GM13977 (cell line): Measurements from ENCODE around the gene ZNF609.

Experiments used
- DNase-seq: peaks from one replicate; pipeline ENCODE4 v3.0.0; 2012; ENCODE audit warnings: low spot score
- in situ Hi-C: fragments of 300-500 bp; cut with MboI; formaldehyde crosslinking; loops from one replicate; pipeline ENCODE4 v1.12.0; 2022; ENCODE audit warnings: low sequenced_read_pairs, low pct_unique_long_range_greater_than_20kb, mixed read lengths, inconsistent platforms; ENCODE audit not compliant: unreplicated experiment
- TF ChIP-seq, protein P1 (sequence below): IDR thresholded peaks from 2 replicates; pipeline ENCODE4 v1.5.1; 2012; ENCODE audit warnings: mild to moderate bottlenecking, control low read depth; ENCODE audit not compliant: insufficient read depth; ENCODE audit errors: extremely low read depth, missing control alignments

Gene ZNF609

DNA sequence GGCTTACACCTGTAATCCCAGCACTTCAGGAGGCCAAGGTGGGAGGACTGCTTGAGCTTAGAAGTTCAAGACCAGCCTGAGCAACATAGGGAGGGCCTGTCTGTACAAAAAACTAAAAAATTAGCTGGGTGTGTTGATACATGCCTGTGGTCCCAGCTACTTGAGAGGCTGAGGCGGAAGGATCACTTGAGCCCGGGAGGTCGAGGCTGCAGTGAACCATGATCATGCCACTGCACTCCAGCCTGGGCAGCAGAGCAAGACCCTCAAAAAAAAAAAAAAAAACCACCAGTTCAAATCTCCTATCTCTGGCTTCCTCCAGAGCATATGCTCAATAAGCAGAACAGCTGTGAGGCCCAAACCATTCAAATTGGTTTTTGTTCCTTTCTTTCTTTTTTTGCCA is 53.4 kb downstream of the ZNF609 start:
- no peak for DNase-seq
- in situ Hi-C loops = no loop called here
- TF ChIP-seq, protein P1, sequence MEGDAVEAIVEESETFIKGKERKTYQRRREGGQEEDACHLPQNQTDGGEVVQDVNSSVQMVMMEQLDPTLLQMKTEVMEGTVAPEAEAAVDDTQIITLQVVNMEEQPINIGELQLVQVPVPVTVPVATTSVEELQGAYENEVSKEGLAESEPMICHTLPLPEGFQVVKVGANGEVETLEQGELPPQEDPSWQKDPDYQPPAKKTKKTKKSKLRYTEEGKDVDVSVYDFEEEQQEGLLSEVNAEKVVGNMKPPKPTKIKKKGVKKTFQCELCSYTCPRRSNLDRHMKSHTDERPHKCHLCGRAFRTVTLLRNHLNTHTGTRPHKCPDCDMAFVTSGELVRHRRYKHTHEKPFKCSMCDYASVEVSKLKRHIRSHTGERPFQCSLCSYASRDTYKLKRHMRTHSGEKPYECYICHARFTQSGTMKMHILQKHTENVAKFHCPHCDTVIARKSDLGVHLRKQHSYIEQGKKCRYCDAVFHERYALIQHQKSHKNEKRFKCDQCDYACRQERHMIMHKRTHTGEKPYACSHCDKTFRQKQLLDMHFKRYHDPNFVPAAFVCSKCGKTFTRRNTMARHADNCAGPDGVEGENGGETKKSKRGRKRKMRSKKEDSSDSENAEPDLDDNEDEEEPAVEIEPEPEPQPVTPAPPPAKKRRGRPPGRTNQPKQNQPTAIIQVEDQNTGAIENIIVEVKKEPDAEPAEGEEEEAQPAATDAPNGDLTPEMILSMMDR = no peak

DNA sequence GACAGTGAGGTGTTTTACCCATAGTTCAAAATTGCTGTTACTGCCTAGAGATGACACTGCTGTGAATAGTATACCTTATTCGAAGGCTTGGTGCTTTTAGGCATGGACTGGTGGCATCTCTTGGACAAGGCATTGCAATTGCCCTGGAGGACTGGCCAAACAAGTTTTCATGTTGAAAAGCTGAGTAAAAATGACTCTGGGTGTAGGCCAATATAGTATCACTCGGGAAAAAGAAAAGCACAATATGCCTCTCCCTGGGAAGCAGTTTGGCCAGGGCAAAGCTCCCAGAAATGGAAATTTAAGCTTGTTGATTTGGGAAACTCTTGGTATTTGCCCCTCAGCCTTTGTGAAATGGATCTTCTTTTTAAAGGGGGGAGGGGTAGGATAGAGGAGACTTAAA is 54.8 kb downstream of the ZNF609 start:
- in situ Hi-C loops = no loop called here
- DNase-seq = no peak
- TF ChIP-seq, protein P1 = no peak

DNA sequence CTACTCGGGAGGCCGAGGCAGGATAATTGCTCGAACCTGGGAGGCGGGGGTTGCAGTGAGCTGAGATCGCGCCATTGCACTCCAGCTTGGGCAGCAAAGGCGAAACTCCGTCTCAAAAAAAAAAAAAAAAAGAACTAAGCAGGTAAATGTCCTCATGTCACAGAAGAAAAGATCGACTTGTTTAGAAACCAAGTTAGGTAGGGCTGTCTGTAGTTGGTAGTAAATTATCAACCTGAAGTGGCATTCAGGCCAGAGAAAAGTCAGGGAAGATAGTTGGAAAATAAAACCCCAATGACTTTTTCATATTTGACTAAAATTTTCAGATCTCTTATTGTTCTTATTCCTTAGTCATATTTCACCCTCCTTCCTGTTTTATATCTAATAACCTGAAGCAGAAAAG is 55.4 kb downstream of the ZNF609 start:
- TF ChIP-seq, protein P1 = no peak
- DNase-seq = no peak
- in situ Hi-C loops = no loop called here

DNA sequence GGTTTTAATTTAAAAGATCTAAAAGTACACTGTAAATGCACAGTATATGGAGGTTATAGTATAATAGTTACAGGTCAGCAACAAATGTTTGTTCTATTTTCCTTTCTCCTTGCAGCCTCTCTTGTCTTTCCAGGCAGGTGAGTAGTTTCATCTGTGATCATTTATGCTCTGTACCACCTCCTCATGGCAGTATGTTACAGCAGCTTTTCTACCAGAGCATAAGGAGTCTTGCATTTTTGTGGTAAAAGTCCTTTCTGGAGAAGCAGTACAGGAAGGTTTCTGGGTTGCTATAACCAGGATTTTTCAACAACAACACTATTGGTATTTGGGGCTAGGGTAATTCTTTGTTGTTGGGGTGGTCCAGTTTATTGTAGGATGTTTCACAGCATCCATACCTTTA is 59.5 kb downstream of the ZNF609 start:
- no peak for DNase-seq
- TF ChIP-seq, protein P1 = no peak
- in situ Hi-C loops = no loop called here

DNA sequence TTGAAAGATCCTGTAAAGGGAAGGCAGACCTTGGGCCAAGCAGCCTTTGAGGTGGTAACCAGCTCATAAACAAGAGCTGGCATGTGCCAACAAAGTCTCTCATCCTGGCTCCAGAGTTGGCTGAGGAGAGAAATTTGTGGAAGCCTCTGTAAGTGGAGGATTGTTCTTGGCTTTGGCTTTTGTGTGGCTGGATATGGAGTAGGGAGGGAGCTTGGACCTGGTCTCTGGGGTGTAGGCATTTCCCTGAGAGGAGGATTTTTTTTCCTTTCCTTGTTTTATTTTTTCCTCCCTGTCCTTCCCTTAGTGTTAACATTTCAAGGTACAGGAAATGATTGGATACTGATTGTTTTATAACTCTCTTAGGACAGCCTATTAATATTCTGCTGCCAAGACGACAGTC is 60.8 kb downstream of the ZNF609 start:
- in situ Hi-C loops = no loop called here
- no peak for DNase-seq
- TF ChIP-seq, protein P1 = no peak

DNA sequence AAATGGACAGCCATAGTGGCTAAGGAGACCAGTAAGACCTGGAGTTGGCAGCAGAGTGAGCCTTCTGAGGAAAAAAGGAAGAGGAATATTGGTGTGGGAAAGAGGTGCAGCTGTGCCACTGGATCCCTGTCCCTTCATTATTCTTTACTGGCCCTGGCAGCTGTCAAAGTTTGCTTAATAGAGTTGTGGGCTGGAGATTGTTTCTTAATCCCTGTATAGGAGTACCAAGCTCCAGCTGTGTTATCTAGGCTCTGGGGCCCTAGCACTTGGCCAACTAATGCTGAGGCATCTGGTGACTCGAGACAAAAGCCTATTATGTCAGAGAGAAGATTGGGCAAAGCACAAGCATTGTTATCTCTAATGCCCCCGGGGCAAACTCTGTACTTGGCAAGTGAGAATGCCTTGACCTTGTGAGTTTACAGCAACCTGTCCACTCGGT is 61.4 kb downstream of the ZNF609 start:
- TF ChIP-seq, protein P1 = no peak
- in situ Hi-C loops = no loop called here
- no peak for DNase-seq
